Prostate gland (tissue), 2 donors: ENCODE data around the gene S100A10. TPM values are rescaled to one million over a fixed set of nuclear protein-coding genes. Genes with fewer than 3 reads are reported as not detected.
A peak's percentile ranks its signal among the peaks of the same experiment; 100 is the strongest.

Experiments
- DNase-seq: peaks from one replicate; pipeline ENCODE4 v3.0.0-alpha.2; 2019; ENCODE audit warnings: low spot score
- H3K27ac ChIP-seq, 2 donors: fragments of 200-600 bp; sonication (generic); 2 replicates each; pipeline ENCODE4 v1.5.1; 2017 to 2019
- H3K27me3 ChIP-seq: fragments of 200-600 bp; sonication (generic); replicated peaks from 2 replicates; pipeline ENCODE4 v1.5.1; 2019; ENCODE audit not compliant: insufficient read depth
- H3K36me3 ChIP-seq, 2 donors: fragments of 200-600 bp; sonication (generic); 1 replicate in 1 of 2; 2 replicates in 1 of 2; pipeline versions ENCODE4 v1.5.1 to v1.8.1; 2017 to 2019
- H3K4me1 ChIP-seq: fragments of 200-600 bp; sonication (generic); replicated peaks from 2 replicates; pipeline ENCODE4 v1.5.1; 2019
- H3K4me3 ChIP-seq, 2 donors: fragments of 200-600 bp; sonication (generic); 2 replicates each; pipeline ENCODE4 v1.5.1; 2017 to 2019
- H3K9me3 ChIP-seq: fragments of 200-600 bp; sonication (generic); 2 replicates; pipeline ENCODE4 v1.5.1; 2017
- CTCF ChIP-seq, 4 experiments: fragments of 200-600 bp in 2 of 4; fragments of 450-650 bp in 2 of 4; sonication (generic) in 2 of 4; IDR thresholded peaks; 1 replicate in 3 of 4; 2 replicates in 1 of 4; pipeline ENCODE4 v1.5.1; 2016 to 2019; ENCODE audit warnings: antibody characterized with exemption in 4 of 4, mild to moderate bottlenecking in 2 of 4, moderate library complexity in 2 of 4
- POLR2A ChIP-seq: fragments of 450-650 bp; IDR thresholded peaks from one replicate; pipeline ENCODE4 v1.6.1; 2016; ENCODE audit warnings: antibody characterized with exemption, mild to moderate bottlenecking
- POLR2AphosphoS5 ChIP-seq: sonication (generic); formaldehyde crosslinking; IDR thresholded peaks from one replicate; pipeline ENCODE4 v1.6.1; 2017; ENCODE audit warnings: antibody characterized with exemption
- WGBS: methylation state at CpG from one replicate; pipeline ENCODE4 v1.1.5; 2018; 5-methylcytosine and 5-hydroxymethylcytosine counted together
- intact Hi-C: fragments of 100-400 bp; cut with DNase I; formaldehyde crosslinking; loops from one replicate; pipeline ENCODE4 v1.14.2; 2022
- total RNA-seq, 2 donors: library from RNA; depleted of rRNA; stranded (reverse); fragments of >200 nt; gene quantifications; one replicate each; pipeline ENCODE4 v1.1.0, GENCODE V29; 2016

S100A10 gene
- total RNA-seq, 2 donors from 2014 or later: 61.7 to 72.1 TPM

- Histone ChIP-seq H3K4me1 (peaks cover 22% of the 10 kb centered on the region), H3K4me3 (peak overlapping the region; percentile 57 to 80), H3K9me3 (no peaks in the 10 kb centered on the region), H3K27ac (peak overlapping the region; percentile 75 to 81), H3K36me3 (no peaks in the 10 kb centered on the region), H3K27me3 (no peaks in the 10 kb centered on the region)
- WGBS: 24% methylated on average over 21 of the region's 21 CpGs
- intact Hi-C loops: no loop called here
- peak; percentile 82 for DNase-seq
- TF ChIP-seq POLR2A: peak; percentile 23
- no peak for TF ChIP-seq CTCF (IDR thresholded peaks at IDR 0.05)
- peak; percentile 69 for TF ChIP-seq POLR2AphosphoS5
These were observed 1.2 kb downstream of the S100A10 start for GRCh38 chr1:151992303-151993083.

- Histone ChIP-seq H3K4me3 (peak overlapping the region in 1 of 2 donors; percentile 80), H3K27me3 (no peaks in the 10 kb centered on the region), H3K36me3 (no peaks in the 10 kb centered on the region), H3K4me1 (peaks cover 22% of the 10 kb centered on the region), H3K27ac (peak overlapping the region; percentile 75 to 81), H3K9me3 (no peaks in the 10 kb centered on the region)
- TF ChIP-seq CTCF (IDR thresholded peaks at IDR 0.05): no peak
- TF ChIP-seq POLR2A: no peak
- TF ChIP-seq POLR2AphosphoS5: no peak
- intact Hi-C loops: no loop called here
- WGBS: 45% methylated on average over 6 of the region's 6 CpGs
- no peak for DNase-seq
These were observed 1.9 kb downstream of the S100A10 start for GRCh38 chr1:151991663-151992302.

GRCh38 chr1:151990856-151991198, 2.8 kb downstream of the S100A10 start:
- DNase-seq: peak; percentile 79
- H3K27me3 ChIP-seq: no peaks in the 10 kb centered on the region
- TF ChIP-seq POLR2AphosphoS5: peak; percentile 17
- no peak for TF ChIP-seq CTCF (IDR thresholded peaks at IDR 0.05)
- H3K27ac ChIP-seq: peak overlapping the region in 1 of 2 donors; percentile 35
- no peaks in the 10 kb centered on the region for H3K9me3 ChIP-seq
- H3K36me3 ChIP-seq: no peaks in the 10 kb centered on the region
- H3K4me1 ChIP-seq: peaks cover 22% of the 10 kb centered on the region
- no peak overlapping the region for H3K4me3 ChIP-seq
- intact Hi-C loops: no loop called here
- 8% methylated on average over 5 of the region's 5 CpGs for WGBS

- WGBS: 48% methylated on average over 5 of the region's 5 CpGs
- Histone ChIP-seq H3K27ac (peak overlapping the region in 1 of 2 donors; percentile 35), H3K4me3 (no peak overlapping the region), H3K36me3 (no peaks in the 10 kb centered on the region), H3K27me3 (no peaks in the 10 kb centered on the region), H3K9me3 (no peaks in the 10 kb centered on the region), H3K4me1 (peaks cover 22% of the 10 kb centered on the region)
- TF ChIP-seq CTCF (IDR thresholded peaks at IDR 0.05) (no peak), POLR2AphosphoS5 (peak; percentile 48), POLR2A (no peak)
- DNase-seq: no peak
- intact Hi-C loops: no loop called here
These were observed 3.4 kb downstream of the S100A10 start for GRCh38 chr1:151990058-151990855.
